Retinal pigment epithelial cell (primary cell): ENCODE results near the gene OASL.
A peak's percentile ranks its signal among the peaks of the same experiment; 100 is the strongest.

ENCODE experiments used
- DNase-seq: peaks from one replicate; pipeline ENCODE4 v3.0.0-alpha.2; 2010; ENCODE audit warnings: low read depth
- H3K4me3 ChIP-seq: 2 replicates; pipeline ENCODE4 v1.5.1; 2011; ENCODE audit warnings: mild to moderate bottlenecking, low read length, control low read depth, moderate library complexity
- CTCF ChIP-seq: conservative IDR thresholded peaks from 2 replicates; pipeline ENCODE4 v1.5.1; 2011; ENCODE audit warnings: low read depth, low read length, control low read depth, inconsistent platforms

The OASL gene

GRCh38 chr12:121038861-121039668, at the start of gene OASL:
OASL (minus strand) TSS chr12:121039246; CDS start chr12:121038971, 275 bp downstream.
- TF ChIP-seq CTCF: no peak
- peak within 1 kb of the TSS; percentile 7 for H3K4me3 ChIP-seq
- DNase-seq: no peak

DNA sequence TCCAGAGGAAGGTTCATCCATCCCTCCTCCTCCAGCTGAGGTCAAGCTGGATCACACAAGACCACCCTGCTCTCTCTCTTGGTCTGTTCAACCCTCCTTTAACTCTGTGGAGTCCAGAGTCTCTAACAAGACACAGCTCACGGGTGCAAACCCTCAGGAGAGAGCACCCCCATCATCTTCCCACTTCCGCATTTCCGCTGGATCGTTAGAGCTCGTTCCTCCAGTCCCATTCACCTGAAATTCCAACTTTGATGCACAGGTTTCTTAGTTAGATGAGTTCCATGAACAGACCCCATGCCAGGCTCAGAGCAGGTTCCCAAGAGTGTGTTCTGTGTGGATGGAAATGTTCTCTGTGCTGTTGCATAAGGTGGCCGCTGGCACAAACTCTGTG, 49.1 kb upstream of the OASL start:
- no peak for DNase-seq
- no peak for TF ChIP-seq CTCF

GRCh38 chr12:121087467-121088194, 48.6 kb upstream of the OASL start:
- no peak for DNase-seq
- no peak overlapping the region for H3K4me3 ChIP-seq
- no peak for TF ChIP-seq CTCF

More for the DNA sequence above, 49.1 kb upstream of the OASL start:
- no peak overlapping the region for H3K4me3 ChIP-seq

DNA sequence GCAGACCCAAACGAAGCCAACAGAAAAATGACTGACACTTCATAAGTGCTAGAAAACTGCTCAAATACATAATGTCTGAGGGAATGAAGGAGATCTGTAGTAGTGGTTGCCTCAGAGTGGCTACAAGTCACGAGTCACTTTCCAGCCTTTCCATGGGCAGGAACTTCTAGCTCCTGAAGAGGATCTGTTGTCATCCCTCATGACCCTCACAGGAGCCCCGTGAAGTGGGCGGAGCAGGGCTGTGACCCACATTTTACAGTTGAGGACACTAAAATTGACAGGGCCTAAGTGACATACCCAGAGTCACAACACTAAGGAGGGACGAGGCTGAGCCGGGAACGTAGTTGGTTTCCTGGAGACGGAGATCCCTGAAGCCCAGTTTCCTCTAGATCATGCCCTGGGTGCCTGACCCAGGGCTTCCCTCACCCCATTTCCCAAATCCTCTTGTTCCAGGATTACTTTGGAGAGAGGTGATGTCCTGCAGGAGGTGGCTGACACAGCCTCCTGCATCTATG, 47.8 kb upstream of the OASL start:
- no peak for DNase-seq
- no peak for TF ChIP-seq CTCF
- H3K4me3 ChIP-seq: no peak overlapping the region

- TF ChIP-seq CTCF: no peak
Measured at GRCh38 chr12:121085506-121086353, 46.7 kb upstream of the OASL start.

DNA sequence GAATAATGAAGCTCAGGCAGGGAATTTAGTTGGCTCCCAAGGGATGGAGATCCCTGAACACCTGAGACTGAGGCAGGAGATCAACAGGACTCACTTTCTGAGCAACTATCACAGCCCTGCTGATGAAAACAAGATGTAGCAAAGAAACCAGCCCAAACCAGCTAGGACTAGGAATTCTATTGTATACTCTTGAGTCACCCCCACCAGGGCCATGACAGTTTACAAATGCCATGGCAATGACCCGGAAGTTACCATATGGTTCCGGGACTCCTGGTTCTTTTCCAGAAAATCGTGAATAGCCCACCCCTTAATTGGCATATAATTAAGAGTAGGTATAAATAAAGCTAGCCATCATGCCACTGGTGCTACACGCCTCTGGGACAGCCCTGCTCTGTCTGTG, 46.0 kb upstream of the OASL start:
- no peak overlapping the region for H3K4me3 ChIP-seq
- no peak for TF ChIP-seq CTCF
- DNase-seq: no peak

More at GRCh38 chr12:121085506-121086353, 46.7 kb upstream of the OASL start:
- no peak overlapping the region for H3K4me3 ChIP-seq
- no peak for DNase-seq
